Peyer's patch (tissue), 4 donors: ENCODE measurements around the gene CCDC184. TPM values are rescaled to one million over a fixed set of nuclear protein-coding genes. Genes with fewer than 3 reads are reported as not detected.

Experiments
- DNase-seq, 3 donors: peaks; one replicate each; pipeline ENCODE4 v3.0.0-alpha.2; 2017 to 2019
- H3K27ac ChIP-seq, 4 donors: fragments of 200-600 bp; sonication (generic); one replicate each; pipeline ENCODE4 v1.5.1; 2016 to 2019
- H3K27me3 ChIP-seq, 2 donors: fragments of 200-600 bp; sonication (generic); one replicate each; pipeline ENCODE4 v1.5.1; 2019
- H3K36me3 ChIP-seq, 3 donors: fragments of 200-600 bp; sonication (generic); one replicate each; pipeline ENCODE4 v1.5.1; 2016 to 2019
- H3K4me1 ChIP-seq, 4 donors: fragments of 200-600 bp; sonication (generic); one replicate each; pipeline ENCODE4 v1.5.1; 2016 to 2019
- H3K4me3 ChIP-seq, 4 donors: fragments of 200-600 bp; sonication (generic); 1 replicate in 3 of 4; 2 replicates in 1 of 4; pipeline ENCODE4 v1.5.1; 2016 to 2019; ENCODE audit warnings: mild to moderate bottlenecking in 1 of 4
- H3K9me3 ChIP-seq, 4 donors: fragments of 200-600 bp; sonication (generic); one replicate each; pipeline ENCODE4 v1.5.1; 2016 to 2019; ENCODE audit warnings: mild to moderate bottlenecking in 1 of 4
- POLR2A ChIP-seq, 2 donors: fragments of 450-650 bp; IDR thresholded peaks; one replicate each; pipeline ENCODE4 v1.5.1; 2017; ENCODE audit warnings: antibody characterized with exemption in 2 of 2, mild to moderate bottlenecking in 2 of 2, moderate library complexity in 2 of 2
- total RNA-seq, 4 donors: library from RNA; depleted of rRNA; stranded (reverse); fragments of >200 nt; gene quantifications; one replicate each; pipeline ENCODE4 v1.1.0, GENCODE V29; 2016
- TF ChIP-seq, protein P1 (sequence below), 6 experiments: fragments of 450-650 bp in 4 of 6; fragments of 200-600 bp in 2 of 6; sonication (generic) in 1 of 6; IDR thresholded peaks; one replicate each; pipeline ENCODE4 v1.5.1; 2017 to 2019; ENCODE audit warnings: antibody characterized with exemption in 6 of 6, mild to moderate bottlenecking in 3 of 6, moderate library complexity in 1 of 6

The CCDC184 gene
- total RNA-seq, 4 donors from 2014 or later, result 0.40 TPM; not detected in 3

DNA sequence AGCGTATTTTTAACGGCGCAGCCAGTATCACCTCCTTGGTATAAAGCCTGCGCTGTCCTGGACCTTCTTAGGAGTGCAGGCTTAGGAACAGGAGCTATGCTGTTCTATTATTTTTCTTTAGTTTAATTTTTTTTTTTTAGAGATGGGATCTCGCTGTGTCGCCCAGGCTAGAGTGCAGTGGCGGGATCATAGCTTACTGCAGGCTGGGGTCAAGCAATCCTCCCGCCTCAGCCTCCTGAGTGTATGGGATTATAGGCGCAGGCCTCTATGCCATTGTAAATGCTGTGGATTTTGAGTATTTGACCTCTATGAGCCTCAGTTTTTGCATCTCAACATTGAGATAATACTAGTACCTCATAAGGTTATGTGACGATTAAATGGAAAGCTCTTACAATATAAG lies 15.5 kb downstream of the CCDC184 start:
- H3K27me3 ChIP-seq, result no peaks in the 10 kb centered on the region
- peak overlapping the region; percentile 92 to 99 (median 98) for H3K27ac ChIP-seq
- no peak for DNase-seq
- H3K4me3 ChIP-seq, result peak overlapping the region; percentile 61 to 91 (median 70)
- no peaks in the 10 kb centered on the region for H3K36me3 ChIP-seq
- TF ChIP-seq, protein P1, sequence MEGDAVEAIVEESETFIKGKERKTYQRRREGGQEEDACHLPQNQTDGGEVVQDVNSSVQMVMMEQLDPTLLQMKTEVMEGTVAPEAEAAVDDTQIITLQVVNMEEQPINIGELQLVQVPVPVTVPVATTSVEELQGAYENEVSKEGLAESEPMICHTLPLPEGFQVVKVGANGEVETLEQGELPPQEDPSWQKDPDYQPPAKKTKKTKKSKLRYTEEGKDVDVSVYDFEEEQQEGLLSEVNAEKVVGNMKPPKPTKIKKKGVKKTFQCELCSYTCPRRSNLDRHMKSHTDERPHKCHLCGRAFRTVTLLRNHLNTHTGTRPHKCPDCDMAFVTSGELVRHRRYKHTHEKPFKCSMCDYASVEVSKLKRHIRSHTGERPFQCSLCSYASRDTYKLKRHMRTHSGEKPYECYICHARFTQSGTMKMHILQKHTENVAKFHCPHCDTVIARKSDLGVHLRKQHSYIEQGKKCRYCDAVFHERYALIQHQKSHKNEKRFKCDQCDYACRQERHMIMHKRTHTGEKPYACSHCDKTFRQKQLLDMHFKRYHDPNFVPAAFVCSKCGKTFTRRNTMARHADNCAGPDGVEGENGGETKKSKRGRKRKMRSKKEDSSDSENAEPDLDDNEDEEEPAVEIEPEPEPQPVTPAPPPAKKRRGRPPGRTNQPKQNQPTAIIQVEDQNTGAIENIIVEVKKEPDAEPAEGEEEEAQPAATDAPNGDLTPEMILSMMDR (IDR thresholded peaks at IDR 0.05), result no peak
- no peaks in the 10 kb centered on the region for H3K9me3 ChIP-seq
- peaks cover 0 to 5% (median 1%) of the 10 kb centered on the region in 4 donors for H3K4me1 ChIP-seq

DNA sequence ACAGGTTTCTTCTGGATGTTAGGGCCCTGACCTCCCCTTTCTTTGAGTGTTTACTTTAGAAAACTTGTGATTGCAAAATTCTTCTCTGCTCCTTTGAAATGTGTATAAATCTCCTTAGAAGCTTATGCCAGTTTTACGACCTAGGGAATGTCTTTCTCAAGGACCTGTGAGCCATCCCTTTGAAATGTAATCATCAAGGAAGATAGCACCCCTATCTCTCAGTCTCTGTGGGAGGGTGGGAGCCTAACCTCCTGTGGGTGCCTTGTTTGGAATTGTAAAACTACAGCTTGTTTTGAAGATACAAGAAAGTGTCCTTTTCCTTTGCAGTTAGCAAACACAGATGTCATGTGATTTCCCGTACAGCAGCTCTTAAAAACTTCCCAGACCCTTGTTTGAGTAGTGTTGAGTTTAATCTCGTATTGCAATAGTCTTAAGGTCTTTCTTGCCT lies 16.4 kb downstream of the CCDC184 start:
- DNase-seq, result no peak
- Histone ChIP-seq H3K4me3 (no peak overlapping the region), H3K27ac (peak overlapping the region; percentile 92 to 99 (median 98)), H3K27me3 (no peaks in the 10 kb centered on the region), H3K9me3 (no peaks in the 10 kb centered on the region), H3K4me1 (peaks cover 0 to 5% (median 1%) of the 10 kb centered on the region in 4 donors), H3K36me3 (peaks cover 0 to 3% (median 0%) of the 10 kb centered on the region in 3 donors)
- TF ChIP-seq, protein P1 (IDR thresholded peaks at IDR 0.05), result no peak
- TF ChIP-seq POLR2A (IDR thresholded peaks at IDR 0.05), result no peak

DNA sequence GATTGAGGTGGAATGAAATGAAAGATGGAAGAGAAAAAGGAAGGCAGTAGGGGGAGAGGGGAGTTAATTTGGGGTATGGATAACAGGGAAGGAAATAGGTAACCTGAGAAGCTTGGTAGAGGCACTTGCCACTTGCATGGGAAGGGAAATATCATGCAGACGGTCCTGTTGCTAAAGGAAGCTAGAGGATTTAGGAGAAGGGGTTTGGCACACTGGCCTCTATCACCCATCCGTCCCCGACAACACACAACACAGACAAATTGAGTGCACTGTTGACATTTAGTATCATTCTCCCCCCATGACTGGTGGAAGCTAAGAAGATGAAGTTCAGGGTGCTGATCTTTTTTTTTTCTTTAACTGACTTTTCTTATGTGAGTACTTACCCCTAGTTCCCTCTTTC lies 17.6 kb downstream of the CCDC184 start:
- no peaks in the 10 kb centered on the region for H3K27me3 ChIP-seq
- H3K27ac ChIP-seq, result no peak overlapping the region
- peaks cover 0 to 5% (median 1%) of the 10 kb centered on the region in 4 donors for H3K4me1 ChIP-seq
- H3K36me3 ChIP-seq, result peaks cover 0 to 4% (median 0%) of the 10 kb centered on the region in 3 donors
- H3K9me3 ChIP-seq, result peaks cover 0 to under 1% (median 0%) of the 10 kb centered on the region in 4 donors
- no peak overlapping the region for H3K4me3 ChIP-seq
- no peak for TF ChIP-seq POLR2A (IDR thresholded peaks at IDR 0.05)
- TF ChIP-seq, protein P1 (IDR thresholded peaks at IDR 0.05), result no peak
- DNase-seq, result no peak

DNA sequence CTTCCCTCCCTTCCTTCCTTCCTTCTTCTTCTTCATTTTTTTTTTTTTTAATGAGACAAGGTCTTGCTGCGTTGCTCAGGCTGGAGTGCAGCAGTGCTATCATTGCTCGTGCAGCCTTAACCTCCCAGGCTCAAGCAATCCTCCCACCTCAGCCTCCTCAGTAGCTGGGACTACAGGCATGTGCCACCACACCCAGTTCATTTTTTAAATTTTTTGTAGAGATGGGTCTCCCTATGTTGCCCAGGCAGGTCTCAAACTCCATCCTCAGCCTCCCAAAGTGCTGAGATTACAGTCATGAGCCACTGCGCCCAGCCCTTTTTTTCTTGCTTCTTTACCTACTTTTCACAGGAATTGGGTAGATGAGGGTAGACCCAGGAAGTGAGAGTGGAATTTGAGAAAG lies 18.1 kb downstream of the CCDC184 start:
- DNase-seq, result no peak
- Histone ChIP-seq H3K27me3 (no peaks in the 10 kb centered on the region), H3K4me1 (peaks cover 0 to 5% (median 1%) of the 10 kb centered on the region in 4 donors), H3K27ac (no peak overlapping the region), H3K9me3 (peaks cover 0 to 5% (median 0%) of the 10 kb centered on the region in 4 donors), H3K36me3 (peaks cover 0 to 4% (median 0%) of the 10 kb centered on the region in 3 donors), H3K4me3 (no peak overlapping the region)
- TF ChIP-seq POLR2A (IDR thresholded peaks at IDR 0.05), result no peak
- TF ChIP-seq, protein P1 (IDR thresholded peaks at IDR 0.05), result no peak

DNA sequence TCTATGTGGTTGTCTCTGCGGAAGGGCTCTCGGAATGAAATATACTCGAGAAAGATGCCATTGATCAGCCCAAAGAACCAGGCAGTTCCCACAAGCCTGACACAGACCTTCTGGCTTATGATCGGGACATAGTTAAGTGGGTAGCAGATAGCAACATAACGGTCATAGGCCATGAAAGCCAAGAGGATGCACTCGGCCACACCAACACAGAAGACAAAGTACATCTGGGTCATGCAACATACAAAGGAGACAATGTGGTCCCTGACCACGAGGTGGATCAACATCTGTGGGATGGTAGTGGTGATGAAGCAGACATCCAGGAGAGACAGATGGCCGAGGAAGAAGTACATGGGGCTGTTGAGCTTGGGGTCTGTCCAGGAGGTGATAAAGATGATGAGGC lies 19.3 kb downstream of the CCDC184 start:
- DNase-seq, result no peak
- H3K4me3 ChIP-seq, result no peak overlapping the region
- H3K36me3 ChIP-seq, result peaks cover 0 to 4% (median 0%) of the 10 kb centered on the region in 3 donors
- peaks cover 0 to 16% (median 0%) of the 10 kb centered on the region in 4 donors for H3K9me3 ChIP-seq
- H3K27me3 ChIP-seq, result no peaks in the 10 kb centered on the region
- TF ChIP-seq, protein P1 (IDR thresholded peaks at IDR 0.05), result no peak
- no peak for TF ChIP-seq POLR2A (IDR thresholded peaks at IDR 0.05)
- H3K4me1 ChIP-seq, result peaks cover 0 to 5% (median 1%) of the 10 kb centered on the region in 4 donors
- no peak overlapping the region for H3K27ac ChIP-seq
